ENCODE measurements around the gene RPS6KA1. TPM values are rescaled to one million over a fixed set of nuclear protein-coding genes. Genes with fewer than 3 reads are reported as not detected.
"Not testable (repeated sequence)": the region's sequence is repeated elsewhere in the genome, so short reads cannot be mapped to it uniquely, and the experiment has no call there.

The RPS6KA1 gene
- 100 to 1,000 TPM; 192 to 199 TPM for total RNA-seq

- peak within 1 kb of the TSS; percentile 86 for H3K4me3 Mint-ChIP-seq
- DNase-seq = peak; percentile 62
- H3K27me3 Mint-ChIP-seq = peaks cover 8% of the 10 kb centered on the region
- H3K9me3 Mint-ChIP-seq = no peaks in the 10 kb centered on the region
- H3K36me3 Mint-ChIP-seq (ENCODE audit: low read depth) = peaks cover 1% of the 10 kb centered on the region
- peaks cover 31% of the 10 kb centered on the region for H3K4me1 Mint-ChIP-seq
- H3K27ac Mint-ChIP-seq = peak within 1 kb of the TSS; percentile 86
- ChIA-PET CTCF (interaction anchor here (0.5 to 12.1 kb wide), 10 partner anchors 8 to 356 kb away, joined by 3 to 121 read pairs (median 4); no protein-coding TSS in a partner anchor), POLR2A (interaction anchor here (1.1 to 1.5 kb wide), 2 partner anchors 9 to 12 kb away, joined by 3 read pairs; no protein-coding TSS in a partner anchor)
These were observed at the start of gene RPS6KA1 for GRCh38 chr1:26529655-26530409. Gene RPS6KA1 (plus strand): TSS chr1:26529761. CDS start chr1:26529921, 160 bp downstream.

GRCh38 chr1:26482921-26483320, 46.6 kb upstream of the RPS6KA1 start:
- ChIA-PET CTCF (no interaction called here), POLR2A (no interaction called here)
- Mint-ChIP-seq H3K4me1 (no peaks in the 10 kb centered on the region), H3K27me3 (no peaks in the 10 kb centered on the region), H3K36me3 (ENCODE audit: low read depth) (peaks cover 14% of the 10 kb centered on the region), H3K4me3 (no peak overlapping the region), H3K27ac (no peak overlapping the region), H3K9me3 (no peaks in the 10 kb centered on the region)
- no peak for DNase-seq

- H3K4me3 Mint-ChIP-seq = no peak overlapping the region
- H3K4me1 Mint-ChIP-seq = no peaks in the 10 kb centered on the region
- ChIA-PET POLR2A (interaction anchor here (0.6 kb wide), 1 partner anchor 31 kb away, joined by 3 read pairs; no protein-coding TSS in a partner anchor), CTCF (interaction anchor here (0.6 kb wide), 1 partner anchor 1583 kb away, joined by 3 read pairs; no protein-coding TSS in a partner anchor)
- no peaks in the 10 kb centered on the region for H3K27me3 Mint-ChIP-seq
- no peak overlapping the region for H3K27ac Mint-ChIP-seq
- H3K36me3 Mint-ChIP-seq (ENCODE audit: low read depth) = peaks cover 8% of the 10 kb centered on the region
- DNase-seq = no peak
- no peaks in the 10 kb centered on the region for H3K9me3 Mint-ChIP-seq
These were observed 45.6 kb upstream of the RPS6KA1 start for GRCh38 chr1:26483980-26484379.

DNA sequence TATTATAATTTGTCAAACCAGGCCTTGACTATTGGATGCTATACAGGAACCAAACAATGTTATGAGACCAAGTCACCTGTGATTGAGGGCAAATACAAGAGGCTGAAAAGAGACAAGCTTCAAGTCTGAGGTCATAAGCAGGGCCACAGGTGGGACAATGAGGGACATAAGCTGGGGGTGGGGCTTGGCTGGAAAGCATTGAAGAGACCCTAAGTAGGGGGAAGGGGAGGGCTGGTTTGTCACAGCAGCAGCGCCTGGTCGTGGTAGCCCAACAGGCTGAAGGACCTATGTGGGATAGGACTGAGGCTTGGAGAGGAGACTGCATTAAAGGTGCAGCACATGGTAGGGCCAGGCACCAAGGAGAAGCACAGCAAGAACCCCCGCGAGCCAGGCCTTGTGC, 39.4 kb upstream of the RPS6KA1 start:
- Mint-ChIP-seq H3K4me1 (no peaks in the 10 kb centered on the region), H3K27ac (no peak overlapping the region), H3K4me3 (no peak overlapping the region), H3K9me3 (no peaks in the 10 kb centered on the region), H3K27me3 (no peaks in the 10 kb centered on the region), H3K36me3 (ENCODE audit: low read depth) (no peaks in the 10 kb centered on the region)
- no peak for DNase-seq
- ChIA-PET POLR2A (no interaction called here), CTCF (interaction anchor here (0.6 to 4.3 kb wide), 4 partner anchors 10 to 340 kb away, joined by 3 to 30 read pairs (median 4); no protein-coding TSS in a partner anchor)

DNA sequence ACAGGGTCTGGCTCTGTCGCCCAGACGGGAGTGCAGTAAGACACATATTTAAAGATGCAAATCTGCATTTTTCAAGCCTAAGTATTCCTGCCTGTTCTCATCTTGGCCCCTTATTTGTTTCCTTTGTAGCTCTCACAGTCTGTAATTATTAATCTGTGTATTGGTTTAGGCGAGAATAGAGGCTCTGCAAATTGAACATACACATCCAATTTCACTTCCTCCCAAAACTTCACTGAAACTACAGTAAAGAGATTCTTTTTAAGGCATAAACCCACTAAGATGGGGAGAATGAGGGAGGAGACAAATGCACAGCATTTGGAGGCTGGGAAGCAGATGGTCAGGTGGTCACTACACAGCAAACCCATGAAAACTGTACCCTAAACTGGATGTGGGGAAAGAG, 36.3 kb upstream of the RPS6KA1 start:
- no peak overlapping the region for H3K27ac Mint-ChIP-seq
- CTCF ChIA-PET = no interaction called here
- POLR2A ChIA-PET = no interaction called here
- H3K4me1 Mint-ChIP-seq = peaks cover 10% of the 10 kb centered on the region
- no peaks in the 10 kb centered on the region for H3K36me3 Mint-ChIP-seq (ENCODE audit: low read depth)
- H3K4me3 Mint-ChIP-seq = no peak overlapping the region
- no peaks in the 10 kb centered on the region for H3K27me3 Mint-ChIP-seq
- DNase-seq = no peak
- no peaks in the 10 kb centered on the region for H3K9me3 Mint-ChIP-seq

DNA sequence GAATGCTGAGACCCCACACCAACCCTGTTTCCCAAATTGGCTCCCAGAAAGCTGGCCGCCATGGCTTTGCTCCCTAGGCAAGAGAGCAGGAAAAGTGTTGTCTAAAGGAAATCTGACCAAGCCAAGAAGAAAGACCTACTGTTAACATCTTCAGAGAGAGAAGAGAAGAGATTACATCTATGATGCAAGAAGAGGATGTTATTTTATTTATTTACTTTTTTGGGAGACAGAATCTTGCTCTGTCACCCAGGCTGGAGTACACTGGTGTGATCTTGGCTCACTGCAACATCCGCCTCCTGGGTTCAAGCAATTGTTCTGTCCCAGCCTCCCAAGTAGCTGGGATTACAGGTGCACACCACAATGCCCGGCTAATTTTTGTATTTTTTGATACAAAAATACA, 35.6 kb upstream of the RPS6KA1 start:
- CTCF ChIA-PET = no interaction called here
- no peak for DNase-seq
- Mint-ChIP-seq H3K4me3 (no peak overlapping the region), H3K36me3 (ENCODE audit: low read depth) (no peaks in the 10 kb centered on the region), H3K9me3 (no peaks in the 10 kb centered on the region), H3K27me3 (no peaks in the 10 kb centered on the region), H3K4me1 (peaks cover 12% of the 10 kb centered on the region), H3K27ac (no peak overlapping the region)
- POLR2A ChIA-PET = no interaction called here

DNA sequence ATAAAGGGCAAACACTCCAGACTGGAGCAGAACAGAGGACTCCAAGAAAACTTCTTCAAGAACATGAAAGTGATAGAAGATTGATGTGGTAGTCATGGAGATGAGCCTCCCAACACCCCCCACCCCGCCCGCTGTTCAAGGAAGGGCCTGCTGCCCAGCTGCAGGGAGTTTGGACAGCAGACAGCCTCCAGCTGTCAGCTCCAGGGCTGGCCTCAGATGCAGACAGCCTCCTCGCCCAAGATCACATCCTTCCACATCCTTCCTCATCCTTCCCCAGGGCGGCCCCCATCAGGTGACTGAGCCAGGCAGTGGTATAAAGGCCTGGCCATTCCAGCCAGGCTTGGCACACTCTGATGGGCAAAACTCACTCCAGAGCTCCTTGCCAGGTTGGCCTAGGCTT, 32.7 kb upstream of the RPS6KA1 start:
- POLR2A ChIA-PET = no interaction called here
- H3K36me3 Mint-ChIP-seq (ENCODE audit: low read depth) = no peaks in the 10 kb centered on the region
- no peak for DNase-seq
- CTCF ChIA-PET = interaction anchor here (1.5 kb wide), 1 partner anchor 42 kb away, joined by 3 read pairs; no protein-coding TSS in a partner anchor
- no peak overlapping the region for H3K4me3 Mint-ChIP-seq
- H3K27ac Mint-ChIP-seq = no peak overlapping the region
- peaks cover 22% of the 10 kb centered on the region for H3K4me1 Mint-ChIP-seq
- no peaks in the 10 kb centered on the region for H3K27me3 Mint-ChIP-seq
- no peaks in the 10 kb centered on the region for H3K9me3 Mint-ChIP-seq

DNA sequence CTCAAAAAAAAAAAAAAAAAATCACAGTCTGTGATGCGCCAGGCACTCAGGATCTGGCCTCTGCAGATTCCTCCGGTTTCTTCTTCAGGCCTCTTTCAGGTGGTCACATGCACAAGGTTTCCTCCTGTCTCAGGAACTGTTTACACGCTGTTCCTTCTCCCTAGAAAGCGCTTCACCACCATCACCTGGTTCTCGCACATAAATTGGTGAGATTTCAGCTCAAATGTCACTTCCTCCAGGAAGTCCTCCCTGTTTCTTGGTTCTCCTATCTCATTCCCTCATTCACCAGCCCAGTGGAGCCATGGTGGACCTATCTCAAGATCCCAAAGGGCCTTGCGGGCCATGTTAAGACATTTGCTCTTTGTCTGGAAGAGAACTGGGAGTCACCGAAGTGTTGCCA, 30.7 kb upstream of the RPS6KA1 start:
- H3K9me3 Mint-ChIP-seq = no peaks in the 10 kb centered on the region
- peak overlapping the region; percentile 41 for H3K27ac Mint-ChIP-seq
- no peaks in the 10 kb centered on the region for H3K27me3 Mint-ChIP-seq
- DNase-seq = no peak
- no peaks in the 10 kb centered on the region for H3K36me3 Mint-ChIP-seq (ENCODE audit: low read depth)
- peaks cover 30% of the 10 kb centered on the region for H3K4me1 Mint-ChIP-seq
- H3K4me3 Mint-ChIP-seq = peak overlapping the region; percentile 35
- POLR2A ChIA-PET = no interaction called here
- CTCF ChIA-PET = interaction anchor here (0.7 to 2.4 kb wide), 9 partner anchors 10 to 327 kb away, joined by 3 to 9 read pairs (median 4); partner anchors contain the start of gene ZDHHC18

GRCh38 chr1:26500488-26501175, 28.9 kb upstream of the RPS6KA1 start:
- H3K4me3 Mint-ChIP-seq = peak overlapping the region; percentile 85
- H3K36me3 Mint-ChIP-seq (ENCODE audit: low read depth) = no peaks in the 10 kb centered on the region
- no peaks in the 10 kb centered on the region for H3K27me3 Mint-ChIP-seq
- peaks cover 30% of the 10 kb centered on the region for H3K4me1 Mint-ChIP-seq
- H3K9me3 Mint-ChIP-seq = no peaks in the 10 kb centered on the region
- ChIA-PET CTCF (interaction anchor here (0.6 to 2.7 kb wide), 37 partner anchors 10 to 362 kb away, joined by 3 to 30 read pairs (median 5); partner anchors contain the start of genes DHDDS, HMGN2 and PIGV), POLR2A (interaction anchor here (0.6 to 1.1 kb wide), 4 partner anchors 10 to 212 kb away, joined by 3 to 5 read pairs (median 3); no protein-coding TSS in a partner anchor)
- peak overlapping the region; percentile 97 for H3K27ac Mint-ChIP-seq
- peak; percentile 90 for DNase-seq

- H3K4me3 Mint-ChIP-seq; H3K27ac Mint-ChIP-seq; H3K27me3 Mint-ChIP-seq; DNase-seq; H3K9me3 Mint-ChIP-seq; H3K4me1 Mint-ChIP-seq; H3K36me3 Mint-ChIP-seq (ENCODE audit: low read depth): not testable (repeated sequence)
- CTCF ChIA-PET = interaction anchor here (1.2 kb wide), 1 partner anchor 9 kb away, joined by 3 read pairs; no protein-coding TSS in a partner anchor
- POLR2A ChIA-PET = interaction anchor here (0.6 kb wide), 1 partner anchor 11 kb away, joined by 3 read pairs; no protein-coding TSS in a partner anchor
These were observed 18.9 kb upstream of the RPS6KA1 start for GRCh38 chr1:26510711-26511110.

GRCh38 chr1:26515836-26516235, 13.7 kb upstream of the RPS6KA1 start:
- CTCF ChIA-PET = interaction anchor here (0.6 to 2.6 kb wide), 5 partner anchors 10 to 274 kb away, joined by 3 to 11 read pairs (median 4); no protein-coding TSS in a partner anchor
- DNase-seq; H3K4me1 Mint-ChIP-seq; H3K9me3 Mint-ChIP-seq; POLR2A ChIA-PET; H3K27ac Mint-ChIP-seq; H3K36me3 Mint-ChIP-seq (ENCODE audit: low read depth); H3K4me3 Mint-ChIP-seq; H3K27me3 Mint-ChIP-seq: not testable (repeated sequence)

- no peaks in the 10 kb centered on the region for H3K9me3 Mint-ChIP-seq
- H3K36me3 Mint-ChIP-seq (ENCODE audit: low read depth) = no peaks in the 10 kb centered on the region
- no peaks in the 10 kb centered on the region for H3K4me1 Mint-ChIP-seq
- no peak overlapping the region for H3K4me3 Mint-ChIP-seq
- no peak for DNase-seq
- no peak overlapping the region for H3K27ac Mint-ChIP-seq
- ChIA-PET POLR2A (no interaction called here), CTCF (interaction anchor here (0.6 to 2.6 kb wide), 9 partner anchors 8 to 272 kb away, joined by 3 to 11 read pairs (median 4); no protein-coding TSS in a partner anchor)
- H3K27me3 Mint-ChIP-seq = no peaks in the 10 kb centered on the region
These were observed 12.4 kb upstream of the RPS6KA1 start for GRCh38 chr1:26516987-26517765.

All from activated CD4-positive, alpha-beta T cell treated with anti-CD3 and anti-CD28 coated beads, Interleukin-2, amount 10 ng/mL, durations not matched to agents 7 days and 5 days (primary cell).